ENCODE data around the gene SUPT5H.

SUPT5H gene

GRCh38 chr19:39509233-39509632, 63.9 kb downstream of the SUPT5H start:
- Histone ChIP-seq H4K20me1 (ENCODE audit: low read depth, low read length) (no peaks in the 10 kb centered on the region), H2AFZ (ENCODE audit: low read depth, low read length, severe bottlenecking) (no peak overlapping the region), H3K9me3 (ENCODE audit: insufficient read depth, low read length) (no peaks in the 10 kb centered on the region), H3F3A (ENCODE audit: insufficient read depth) (no peaks in the 10 kb centered on the region), H3K4me3 (ENCODE audit: insufficient read depth, low read length, poor library complexity, severe bottlenecking) (no peak overlapping the region), H3K27ac (ENCODE audit: low read depth, low read length) (no peak overlapping the region), H3K9me2 (replicated peaks; ENCODE audit: insufficient read depth, low read length) (no peaks in the 10 kb centered on the region), H3K79me2 (ENCODE audit: insufficient read depth, low read length) (no peaks in the 10 kb centered on the region), H3K36me3 (ENCODE audit: low read length) (no peaks in the 10 kb centered on the region), H3K9ac (ENCODE audit: low read length) (no peak overlapping the region), H3K4me2 (ENCODE audit: low read depth, low read length, poor library complexity, severe bottlenecking) (no peak overlapping the region), H3K27me3 (ENCODE audit: low read length) (no peaks in the 10 kb centered on the region)
- TF ChIP-seq EZH2phosphoT487 (conservative IDR thresholded peaks at IDR 0.05; ENCODE audit: low read length) = no peak
- TF ChIP-seq CTCF (IDR thresholded peaks at IDR 0.05; ENCODE audit: insufficient read depth, low read length, poor library complexity, severe bottlenecking) = no peak

- no peak overlapping the region for H3K4me2 ChIP-seq (ENCODE audit: low read depth, low read length, poor library complexity, severe bottlenecking)
- no peak overlapping the region for H3K4me3 ChIP-seq (ENCODE audit: insufficient read depth, low read length, poor library complexity, severe bottlenecking)
- H3F3A ChIP-seq (ENCODE audit: insufficient read depth) = no peaks in the 10 kb centered on the region
- no peaks in the 10 kb centered on the region for H3K9me3 ChIP-seq (ENCODE audit: insufficient read depth, low read length)
- no peaks in the 10 kb centered on the region for H3K9me2 ChIP-seq (replicated peaks; ENCODE audit: insufficient read depth, low read length)
- H3K27ac ChIP-seq (ENCODE audit: low read depth, low read length) = no peak overlapping the region
- no peaks in the 10 kb centered on the region for H3K79me2 ChIP-seq (ENCODE audit: insufficient read depth, low read length)
- H4K20me1 ChIP-seq (ENCODE audit: low read depth, low read length) = no peaks in the 10 kb centered on the region
- TF ChIP-seq EZH2phosphoT487 (conservative IDR thresholded peaks at IDR 0.05; ENCODE audit: low read length) (no peak), CTCF (IDR thresholded peaks at IDR 0.05; ENCODE audit: insufficient read depth, low read length, poor library complexity, severe bottlenecking) (no peak)
- no peaks in the 10 kb centered on the region for H3K27me3 ChIP-seq (ENCODE audit: low read length)
- H2AFZ ChIP-seq (ENCODE audit: low read depth, low read length, severe bottlenecking) = no peak overlapping the region
- no peaks in the 10 kb centered on the region for H3K36me3 ChIP-seq (ENCODE audit: low read length)
- no peak overlapping the region for H3K9ac ChIP-seq (ENCODE audit: low read length)
Measured at GRCh38 chr19:39512988-39513387, 67.6 kb downstream of the SUPT5H start.

GRCh38 chr19:39514840-39515550, 69.6 kb downstream of the SUPT5H start, which contains the start of gene SELENOV:
SELENOV (plus strand) TSS chr19:39515139; CDS start chr19:39515213, 74 bp downstream.
- Histone ChIP-seq H3K4me2 (ENCODE audit: low read depth, low read length, poor library complexity, severe bottlenecking) (no peak within 1 kb of the TSS), H3K9me2 (replicated peaks; ENCODE audit: insufficient read depth, low read length) (no peaks in the 10 kb centered on the region), H3K4me3 (ENCODE audit: insufficient read depth, low read length, poor library complexity, severe bottlenecking) (no peak within 1 kb of the TSS), H3K79me2 (ENCODE audit: insufficient read depth, low read length) (no peaks in the 10 kb centered on the region), H3K27me3 (ENCODE audit: low read length) (no peaks in the 10 kb centered on the region), H2AFZ (ENCODE audit: low read depth, low read length, severe bottlenecking) (no peak within 1 kb of the TSS), H3K27ac (ENCODE audit: low read depth, low read length) (no peak within 1 kb of the TSS), H3K9ac (ENCODE audit: low read length) (no peak within 1 kb of the TSS), H3K9me3 (ENCODE audit: insufficient read depth, low read length) (no peaks in the 10 kb centered on the region), H3K36me3 (ENCODE audit: low read length) (no peaks in the 10 kb centered on the region), H3F3A (ENCODE audit: insufficient read depth) (no peaks in the 10 kb centered on the region), H4K20me1 (ENCODE audit: low read depth, low read length) (no peaks in the 10 kb centered on the region)
- no peak for TF ChIP-seq EZH2phosphoT487 (conservative IDR thresholded peaks at IDR 0.05; ENCODE audit: low read length)
- TF ChIP-seq CTCF (IDR thresholded peaks at IDR 0.05; ENCODE audit: insufficient read depth, low read length, poor library complexity, severe bottlenecking) = no peak
